GM10847 (cell line): ENCODE results near the gene INPP5J.

ENCODE experiments used
- POLR2A ChIP-seq: IDR thresholded peaks from 2 replicates; pipeline ENCODE4 v1.6.1; 2011; ENCODE audit not compliant: insufficient read length; ENCODE audit errors: extremely low read depth

The INPP5J gene

DNA sequence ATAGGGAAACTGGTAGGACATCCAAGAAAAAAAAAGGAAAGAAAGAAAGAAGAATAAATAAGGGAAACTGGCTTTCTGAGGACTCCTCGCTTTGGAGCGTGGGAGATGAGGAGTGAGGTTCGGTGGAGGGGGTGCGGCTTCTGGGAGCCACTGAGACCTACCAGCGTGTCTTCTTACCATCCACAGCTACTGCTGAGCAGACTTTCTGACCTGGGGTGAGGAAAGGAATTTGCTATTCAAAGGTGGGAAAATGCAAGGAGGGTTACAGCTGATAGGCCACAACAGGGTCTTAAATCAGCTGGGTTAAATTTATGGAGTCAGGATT lies 14.9 kb upstream of the INPP5J start:
- TF ChIP-seq POLR2A, result no peak

DNA sequence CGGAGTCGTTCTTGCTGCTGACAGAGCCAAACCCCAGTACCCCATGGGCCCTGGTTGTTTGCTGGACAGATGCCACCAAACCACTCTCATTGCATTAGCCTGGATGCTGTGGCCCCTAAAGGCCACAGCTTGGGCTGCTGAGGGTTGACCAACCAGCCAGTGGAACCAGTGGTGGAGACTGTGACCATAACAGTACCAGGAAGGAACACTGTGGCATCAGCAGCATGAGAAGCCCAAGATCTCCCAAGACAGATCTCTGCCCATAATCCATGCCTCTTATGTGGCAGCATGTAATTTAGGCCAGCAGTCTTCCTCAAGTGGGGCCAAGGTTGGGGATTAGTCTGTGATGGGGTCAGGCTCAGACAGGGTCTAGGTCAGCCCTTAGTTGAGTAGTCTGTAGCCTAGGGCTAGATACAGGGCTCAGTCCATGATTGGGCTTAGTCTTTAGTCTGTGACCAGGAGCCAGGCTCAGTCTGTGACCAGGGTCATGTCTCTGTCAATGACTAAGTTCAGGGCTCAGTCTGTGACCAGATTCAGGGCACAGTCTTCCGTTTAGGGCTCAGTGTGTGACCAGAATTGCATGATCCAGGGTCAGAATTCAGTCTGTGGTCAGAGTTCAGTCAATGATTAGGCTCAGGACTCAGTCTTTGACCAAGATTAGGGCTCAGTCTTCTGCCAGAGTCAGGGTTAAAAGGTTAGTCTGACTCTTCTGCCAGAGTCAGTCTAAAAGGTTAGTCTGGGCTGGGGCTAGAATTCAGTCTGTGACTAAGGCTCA lies 4.5 kb upstream of the INPP5J start:
- TF ChIP-seq POLR2A, result no peak

DNA sequence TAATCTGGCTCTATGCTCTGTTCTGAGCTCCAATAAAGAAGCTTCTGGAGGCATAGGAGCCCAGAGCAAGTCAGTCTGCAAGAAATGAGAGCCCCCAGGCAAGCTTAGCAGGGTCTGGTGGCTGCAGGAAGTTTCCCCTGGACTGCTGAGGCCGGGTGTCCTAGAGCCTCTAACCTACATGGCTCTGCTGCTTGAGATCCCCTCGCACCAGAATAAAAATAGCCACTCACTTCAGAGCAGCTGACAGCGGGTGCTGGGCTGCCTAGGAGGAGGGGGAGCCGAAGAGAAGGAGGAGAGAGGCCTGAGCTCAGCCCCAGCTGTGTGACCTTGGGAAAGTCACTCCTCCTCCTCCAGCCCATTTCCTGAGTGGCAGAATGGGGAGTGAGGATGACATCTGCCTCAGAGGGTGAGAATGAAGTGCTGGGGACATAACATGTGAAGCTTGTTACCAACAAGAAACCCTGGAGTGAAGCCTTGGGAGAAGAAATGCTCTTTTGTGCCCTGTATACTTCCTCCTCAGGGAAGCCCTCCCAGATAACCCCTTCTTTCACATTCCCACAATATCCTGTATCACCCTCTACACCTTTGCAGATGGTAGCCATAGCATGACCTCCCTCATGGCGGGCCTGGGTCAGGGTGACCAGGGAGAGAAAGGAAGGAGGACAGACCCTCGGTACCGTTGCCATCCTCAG lies 3.6 kb upstream of the INPP5J start:
- no peak for TF ChIP-seq POLR2A

- no peak for TF ChIP-seq POLR2A
Measured at GRCh38 chr22:31120230-31120629, 2.5 kb upstream of the INPP5J start.

DNA sequence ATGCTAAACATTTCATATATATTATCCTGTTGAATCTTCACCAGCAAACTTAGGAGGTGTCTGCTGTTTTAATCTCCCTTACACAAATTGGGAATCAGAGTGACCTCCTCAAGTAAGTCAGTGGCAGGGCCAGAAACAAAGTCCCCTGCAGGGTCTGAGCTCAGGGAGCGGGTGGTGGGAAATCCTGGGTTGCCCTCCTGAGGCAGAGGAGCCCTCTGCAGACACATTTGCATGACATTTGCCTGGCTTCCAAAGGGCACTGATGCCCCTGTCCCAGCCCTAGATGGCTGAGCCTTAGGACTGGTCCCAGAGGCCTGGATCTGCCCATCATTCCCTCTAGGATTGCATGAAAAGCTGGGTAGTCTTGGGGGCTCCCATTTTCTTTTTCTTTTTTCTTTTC lies 2.1 kb upstream of the INPP5J start:
- TF ChIP-seq POLR2A, result no peak

DNA sequence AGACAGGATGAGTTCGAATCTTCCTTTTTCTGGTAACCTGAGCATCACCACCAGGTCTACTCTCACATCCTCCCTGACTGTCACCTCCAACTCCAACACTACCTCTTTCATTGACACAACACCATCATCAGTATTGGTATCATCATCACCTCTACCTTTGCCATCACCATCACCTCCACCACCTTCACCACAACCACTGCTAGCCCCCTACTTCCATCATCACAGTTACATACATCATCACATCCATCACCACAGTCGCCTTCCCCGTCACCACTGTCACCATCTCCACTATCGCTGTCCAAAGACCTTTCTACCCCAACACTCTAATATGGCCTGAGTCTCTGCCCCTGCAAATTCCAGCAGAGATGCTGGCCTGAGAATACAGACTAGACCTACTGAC lies 1.4 kb upstream of the INPP5J start:
- no peak for TF ChIP-seq POLR2A

DNA sequence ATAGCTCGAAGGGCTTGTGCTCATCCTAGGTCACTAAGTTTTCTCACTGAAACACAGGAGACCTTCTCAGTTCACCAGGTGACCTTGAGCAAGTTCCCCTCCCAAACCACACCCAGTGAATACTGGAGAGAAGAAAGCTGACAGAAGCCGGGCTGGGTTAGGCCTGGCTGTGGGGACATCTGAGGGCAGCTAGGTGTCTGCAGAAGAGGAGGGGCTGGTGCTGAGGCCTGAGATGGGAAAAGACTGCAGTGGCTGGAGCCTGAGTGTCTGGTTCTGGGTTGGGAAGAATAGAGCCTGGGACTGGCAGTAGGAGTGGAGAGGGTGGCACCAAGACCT lies 602 bp upstream of the INPP5J start:
- no peak for TF ChIP-seq POLR2A

GRCh38 chr22:31123292-31123602 lies 481 bp downstream of the INPP5J start:
- TF ChIP-seq POLR2A, result no peak

- no peak for TF ChIP-seq POLR2A
Measured at GRCh38 chr22:31124290-31124689, 1.5 kb downstream of the INPP5J start.

DNA sequence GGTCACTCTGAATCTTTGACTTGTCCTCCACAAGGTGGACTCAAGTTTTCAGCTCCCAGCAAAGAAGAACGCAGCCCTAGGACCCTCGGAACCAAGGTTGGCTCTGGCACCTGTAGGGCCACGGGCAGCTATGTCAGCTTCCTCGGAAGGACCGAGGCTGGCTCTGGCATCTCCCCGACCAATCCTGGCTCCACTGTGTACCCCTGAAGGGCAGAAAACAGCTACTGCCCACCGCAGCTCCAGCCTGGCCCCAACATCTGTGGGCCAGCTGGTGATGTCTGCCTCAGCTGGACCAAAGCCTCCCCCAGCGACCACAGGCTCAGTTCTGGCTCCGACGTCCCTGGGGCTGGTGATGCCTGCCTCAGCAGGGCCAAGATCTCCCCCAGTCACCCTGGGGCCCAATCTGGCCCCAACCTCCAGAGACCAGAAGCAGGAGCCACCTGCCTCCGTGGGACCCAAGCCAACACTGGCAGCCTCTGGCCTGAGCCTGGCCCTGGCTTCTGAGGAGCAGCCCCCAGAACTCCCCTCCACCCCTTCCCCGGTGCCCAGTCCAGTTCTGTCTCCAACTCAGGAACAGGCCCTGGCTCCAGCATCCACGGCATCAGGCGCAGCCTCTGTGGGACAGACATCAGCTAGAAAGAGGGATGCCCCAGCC lies 2.2 kb downstream of the INPP5J start:
- no peak for TF ChIP-seq POLR2A

DNA sequence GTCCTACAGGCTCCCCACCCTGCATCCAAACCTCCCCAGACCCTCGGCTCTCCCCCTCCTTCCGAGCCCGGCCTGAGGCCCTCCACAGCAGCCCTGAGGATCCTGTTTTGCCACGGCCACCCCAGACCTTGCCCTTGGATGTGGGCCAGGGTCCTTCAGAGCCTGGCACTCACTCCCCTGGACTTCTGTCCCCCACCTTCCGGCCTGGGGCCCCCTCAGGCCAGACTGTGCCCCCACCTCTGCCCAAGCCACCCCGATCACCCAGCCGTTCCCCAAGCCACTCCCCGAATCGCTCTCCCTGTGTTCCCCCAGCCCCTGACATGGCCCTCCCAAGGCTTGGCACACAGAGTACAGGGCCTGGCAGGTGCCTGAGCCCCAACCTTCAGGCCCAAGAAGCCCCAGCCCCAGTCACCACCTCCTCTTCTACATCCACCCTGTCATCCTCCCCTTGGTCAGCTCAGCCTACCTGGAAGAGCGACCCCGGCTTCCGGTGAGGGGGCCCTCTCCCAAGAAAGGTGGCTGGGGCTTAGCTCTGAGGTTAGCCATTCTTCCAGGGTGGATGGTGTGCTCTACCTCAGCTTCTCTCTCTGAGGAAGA lies 2.9 kb downstream of the INPP5J start:
- no peak for TF ChIP-seq POLR2A

GRCh38 chr22:31126128-31126868 lies 3.5 kb downstream of the INPP5J start:
- no peak for TF ChIP-seq POLR2A

GRCh38 chr22:31126869-31127175 lies 4.1 kb downstream of the INPP5J start:
- TF ChIP-seq POLR2A, result no peak

DNA sequence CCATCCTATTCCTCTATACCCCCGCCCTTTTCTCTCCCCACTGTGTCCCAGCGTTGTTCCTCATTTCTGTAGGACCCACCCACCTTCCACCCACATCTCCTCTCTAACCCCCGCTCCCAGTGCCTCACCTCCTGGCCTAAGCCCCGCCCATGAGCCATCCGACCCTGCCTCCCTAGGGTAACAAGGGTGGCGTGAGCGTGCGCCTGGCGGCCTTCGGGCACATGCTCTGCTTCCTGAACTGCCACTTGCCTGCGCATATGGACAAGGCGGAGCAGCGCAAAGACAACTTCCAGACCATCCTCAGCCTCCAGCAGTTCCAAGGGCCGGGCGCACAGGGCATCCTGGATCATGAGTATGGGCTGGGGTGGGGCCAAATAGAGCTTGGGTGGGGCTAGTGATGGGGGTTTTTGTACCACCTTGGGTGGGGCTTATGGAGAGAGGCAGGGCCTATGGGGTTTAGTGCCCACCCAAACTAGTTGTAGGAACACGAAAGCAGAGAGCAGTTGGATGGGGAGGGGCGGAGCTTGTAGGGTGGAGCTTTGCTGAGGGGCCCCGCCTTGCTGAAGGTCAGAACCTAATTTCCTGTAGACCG lies 4.5 kb downstream of the INPP5J start:
- no peak for TF ChIP-seq POLR2A

GRCh38 chr22:31128156-31128555 lies 5.4 kb downstream of the INPP5J start:
- TF ChIP-seq POLR2A, result no peak

- TF ChIP-seq POLR2A, result no peak
Measured at GRCh38 chr22:31130873-31131272, 8.1 kb downstream of the INPP5J start.

DNA sequence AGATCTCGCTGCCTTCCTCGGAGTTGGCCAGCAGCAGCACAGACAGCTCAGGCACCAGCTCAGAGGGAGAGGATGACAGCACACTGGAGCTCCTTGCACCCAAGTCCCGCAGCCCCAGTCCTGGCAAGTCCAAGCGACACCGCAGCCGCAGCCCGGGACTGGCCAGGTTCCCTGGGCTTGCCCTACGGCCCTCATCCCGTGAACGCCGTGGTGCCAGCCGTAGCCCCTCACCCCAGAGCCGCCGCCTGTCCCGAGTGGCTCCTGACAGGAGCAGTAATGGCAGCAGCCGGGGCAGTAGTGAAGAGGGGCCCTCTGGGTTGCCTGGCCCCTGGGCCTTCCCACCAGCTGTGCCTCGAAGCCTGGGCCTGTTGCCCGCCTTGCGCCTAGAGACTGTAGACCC lies 11.1 kb downstream of the INPP5J start:
- TF ChIP-seq POLR2A, result no peak
